HG03139 (cell line): Measurements from ENCODE around the gene FBN1.

ENCODE experiments used
- ATAC-seq: cut with Tn5 transposase; IDR thresholded peaks from one replicate; pipeline ENCODE4 v1.9.1; 2021; ENCODE audit not compliant: unreplicated experiment

Gene FBN1

GRCh38 chr15:48652510-48653076 is 7.1 kb upstream of the FBN1 start:
- ATAC-seq: no peak

GRCh38 chr15:48650931-48651330 is 5.4 kb upstream of the FBN1 start:
- no peak for ATAC-seq

DNA sequence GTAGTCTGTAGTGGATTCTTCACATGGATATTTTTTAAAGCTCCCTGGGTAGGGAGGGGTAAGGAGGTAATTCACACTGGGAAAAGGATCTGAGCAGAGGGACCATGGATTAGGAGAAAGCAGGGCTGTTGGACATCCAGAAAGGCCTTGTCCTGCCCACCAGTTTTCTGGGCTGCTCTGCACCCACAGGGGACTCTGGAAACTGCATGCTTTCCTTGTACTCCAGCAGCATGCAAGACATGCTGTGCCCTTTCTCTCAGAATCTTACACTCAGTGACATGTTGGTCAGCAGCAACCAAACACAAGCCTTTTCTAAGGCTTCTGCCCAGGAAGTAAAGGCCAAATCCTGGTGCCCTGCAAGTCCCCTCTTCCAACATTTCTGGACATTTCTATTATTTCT is 2.5 kb upstream of the FBN1 start:
- ATAC-seq: no peak

- no peak for ATAC-seq
These were observed 822 bp upstream of the FBN1 start for GRCh38 chr15:48646331-48646730.

- peak; percentile 38 for ATAC-seq
These were observed 517 bp downstream of the FBN1 start for GRCh38 chr15:48644827-48645557.

DNA sequence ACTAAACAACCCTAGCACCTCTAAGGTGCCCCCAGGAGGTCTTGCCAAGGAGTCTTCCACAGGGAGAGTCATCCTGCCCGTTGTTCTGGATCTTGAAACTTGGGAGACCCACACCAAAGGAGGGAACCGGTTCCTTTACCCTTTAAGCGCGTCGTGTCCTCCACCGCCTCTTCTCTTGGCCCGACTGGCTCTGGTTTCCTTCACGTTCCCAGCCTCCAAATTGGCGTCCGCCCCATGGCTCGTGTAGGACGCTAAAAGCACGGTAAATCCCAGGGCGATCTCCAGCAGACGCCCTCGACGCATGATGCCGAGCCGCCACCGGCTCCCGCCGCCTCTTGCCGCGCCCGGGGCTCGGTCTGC is 1.1 kb downstream of the FBN1 start:
- ATAC-seq: peak; percentile 6

GRCh38 chr15:48643776-48644466 is 1.6 kb downstream of the FBN1 start:
- no peak for ATAC-seq

DNA sequence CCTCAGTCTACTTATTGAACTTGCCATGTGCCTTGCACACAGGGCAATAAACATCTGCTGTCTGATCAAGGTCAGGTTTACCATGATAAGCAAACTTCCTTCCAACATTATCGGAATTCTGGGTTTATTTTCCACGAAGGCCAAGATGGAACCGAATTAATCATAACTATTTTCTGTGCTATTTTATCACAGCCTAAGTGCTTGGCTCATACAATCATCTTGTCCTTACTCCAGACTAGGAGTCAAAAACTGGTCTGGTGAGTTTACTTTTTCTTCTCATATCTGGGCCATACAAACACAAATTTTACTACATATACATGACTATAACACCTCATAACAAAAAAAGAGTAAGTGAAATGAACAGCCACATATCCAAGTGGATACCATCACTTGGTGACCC is 2.3 kb downstream of the FBN1 start:
- ATAC-seq: no peak

- no peak for ATAC-seq
These were observed 2.7 kb downstream of the FBN1 start for GRCh38 chr15:48642795-48643194.

DNA sequence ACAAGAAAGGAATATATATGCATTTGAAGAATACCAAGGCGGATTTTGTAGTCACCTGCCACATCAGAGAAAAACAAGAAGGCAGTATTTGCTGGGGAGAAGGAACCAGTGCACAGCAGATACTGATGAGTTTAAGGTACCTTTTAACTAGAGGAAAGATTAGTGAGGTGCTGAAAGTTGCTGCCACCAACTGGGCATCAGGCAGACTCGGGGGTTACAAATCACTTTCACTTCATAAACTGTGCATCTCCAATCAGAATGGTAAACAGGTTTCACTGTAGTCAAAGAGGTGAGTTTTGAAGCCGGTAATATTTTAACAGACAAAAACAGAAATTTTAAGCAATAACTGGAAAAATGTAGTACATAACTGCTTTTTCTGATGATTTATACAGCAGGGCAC is 4.1 kb downstream of the FBN1 start:
- no peak for ATAC-seq

DNA sequence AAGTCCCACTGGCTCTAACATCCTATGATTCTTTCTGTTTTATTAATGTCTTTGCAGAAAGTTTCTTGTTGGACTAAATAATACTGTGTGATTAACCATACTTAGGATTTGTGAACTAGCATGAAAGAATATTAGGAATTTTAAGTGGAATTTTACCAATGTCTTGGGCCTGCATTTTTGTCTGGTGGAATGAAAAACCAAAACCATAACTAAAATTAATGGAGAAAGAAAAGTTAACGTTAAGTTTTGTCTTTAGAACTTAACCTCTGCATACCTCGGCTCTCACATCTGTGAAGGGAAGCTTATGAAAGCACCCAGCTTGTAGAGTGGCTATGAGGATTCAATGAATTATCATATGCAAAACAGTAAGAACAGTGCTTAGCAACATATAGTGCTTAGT is 6.5 kb downstream of the FBN1 start:
- no peak for ATAC-seq

GRCh38 chr15:48637639-48638038 is 7.9 kb downstream of the FBN1 start:
- no peak for ATAC-seq

DNA sequence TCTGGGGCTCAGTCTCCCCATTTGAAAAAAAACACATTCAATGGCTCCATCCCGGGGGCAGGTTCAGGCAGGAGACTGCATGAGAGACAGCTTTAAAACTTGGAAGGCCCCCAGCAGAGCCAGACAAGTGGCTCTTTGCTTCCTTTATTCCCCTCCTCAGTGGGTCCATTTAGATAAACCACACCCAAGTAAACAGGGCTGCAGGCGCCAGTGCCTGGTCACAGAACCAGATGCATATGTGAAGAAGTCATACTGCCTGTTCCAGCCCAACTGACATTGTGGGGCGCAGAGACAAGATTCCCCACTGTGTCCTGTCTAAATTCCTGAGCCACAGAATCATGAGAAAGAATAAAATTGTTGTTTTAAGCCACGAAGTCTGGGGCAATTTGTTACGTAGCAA is 9.0 kb downstream of the FBN1 start:
- ATAC-seq: no peak

DNA sequence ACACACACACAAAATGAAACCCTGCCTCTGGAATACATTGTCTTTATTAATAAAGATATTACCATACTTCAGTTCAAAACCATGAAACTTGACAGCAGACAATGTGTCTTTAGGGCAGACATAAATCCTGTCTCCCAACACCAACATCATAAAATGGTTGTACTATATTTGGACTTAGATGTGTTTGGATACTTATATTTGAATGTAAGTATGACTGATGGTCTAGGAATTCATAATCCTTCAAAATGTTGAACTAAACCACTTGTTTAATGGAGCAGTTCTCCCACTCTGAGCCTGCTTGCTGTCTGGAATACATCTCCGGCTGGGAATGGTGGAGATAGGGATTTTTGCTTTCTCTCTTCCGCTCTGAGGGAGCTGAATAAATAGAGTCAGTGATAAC is 10.6 kb downstream of the FBN1 start:
- no peak for ATAC-seq

DNA sequence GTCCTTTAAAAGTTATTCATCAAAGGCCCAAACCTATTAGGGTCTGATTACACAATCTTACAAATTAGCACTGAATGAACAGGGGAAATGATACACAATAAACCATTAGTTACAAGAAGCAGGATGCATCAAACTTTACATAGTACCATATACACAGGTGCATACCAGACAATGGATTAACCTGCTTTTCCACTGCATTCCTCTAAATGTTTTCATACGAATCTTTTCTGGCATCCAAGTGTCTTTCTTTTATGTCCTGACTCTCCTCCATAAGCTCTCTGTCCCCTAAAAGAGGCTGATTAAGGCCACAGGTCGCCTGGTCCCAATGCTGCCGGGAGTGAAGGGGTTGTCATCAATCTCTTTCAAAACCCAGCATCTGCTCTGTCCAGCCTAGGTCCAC is 11.4 kb downstream of the FBN1 start:
- no peak for ATAC-seq

DNA sequence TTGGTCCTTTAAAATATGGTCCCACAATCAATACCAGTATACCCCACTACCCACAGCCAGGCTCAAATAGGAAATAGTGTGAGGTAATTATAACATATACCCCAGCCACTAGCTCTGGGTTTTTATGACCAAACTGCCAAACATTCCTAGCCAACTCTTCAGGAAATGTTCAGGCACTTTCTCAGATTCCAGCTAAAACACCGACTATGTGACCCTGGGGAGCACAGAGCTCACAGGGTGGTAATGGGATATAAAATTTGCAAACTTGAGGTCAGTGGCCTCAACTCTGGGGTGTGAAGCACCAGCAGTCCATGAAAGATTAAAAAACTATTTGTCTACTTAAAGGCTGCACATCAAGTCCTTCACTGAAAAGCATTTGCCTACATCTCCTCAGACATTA is 12.9 kb downstream of the FBN1 start:
- ATAC-seq: no peak

DNA sequence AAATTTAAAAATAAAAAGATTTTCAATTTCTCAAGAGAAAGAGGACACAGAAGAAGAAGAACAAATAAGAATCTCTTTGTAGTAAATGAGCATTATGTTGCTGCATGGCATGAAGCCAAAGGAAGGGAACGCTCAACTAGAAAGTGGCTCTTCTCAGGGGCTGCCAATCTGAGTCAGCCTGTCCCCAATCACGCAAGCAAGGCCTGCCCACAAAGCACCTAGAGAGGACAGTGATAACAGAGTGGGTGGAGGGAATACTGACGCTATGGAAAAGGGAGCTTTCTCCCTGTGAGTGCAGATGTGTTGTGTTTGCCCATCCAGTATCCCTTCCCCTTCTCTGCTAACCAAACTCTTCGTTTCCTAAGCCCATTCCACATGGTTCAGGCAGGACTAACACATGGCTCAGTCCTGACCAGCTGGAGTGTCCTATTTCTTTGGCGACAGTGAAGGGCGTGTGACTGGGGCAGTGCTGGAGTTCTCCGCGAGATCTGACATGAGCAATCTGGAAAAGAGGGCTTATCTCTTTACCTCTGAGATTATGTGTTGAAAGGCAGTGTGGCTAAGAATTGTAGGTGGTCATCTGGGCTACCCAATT is 14.2 kb downstream of the FBN1 start:
- no peak for ATAC-seq

GRCh38 chr15:48630245-48630644 is 15.3 kb downstream of the FBN1 start:
- no peak for ATAC-seq

- no peak for ATAC-seq
These were observed 16.7 kb downstream of the FBN1 start for GRCh38 chr15:48628832-48629231.

- ATAC-seq: no peak
These were observed 18.1 kb downstream of the FBN1 start for GRCh38 chr15:48627260-48627940.

GRCh38 chr15:48625126-48625525 is 20.4 kb downstream of the FBN1 start:
- ATAC-seq: no peak

- ATAC-seq: no peak
These were observed 20.8 kb downstream of the FBN1 start for GRCh38 chr15:48624700-48625099.
